ENCODE data around the gene GNPDA1. TPM values are rescaled to one million over a fixed set of nuclear protein-coding genes. Genes with fewer than 3 reads are reported as not detected.

The GNPDA1 gene
- total RNA-seq, 1 donor from 2014 or later, result 15.0 TPM

DNA sequence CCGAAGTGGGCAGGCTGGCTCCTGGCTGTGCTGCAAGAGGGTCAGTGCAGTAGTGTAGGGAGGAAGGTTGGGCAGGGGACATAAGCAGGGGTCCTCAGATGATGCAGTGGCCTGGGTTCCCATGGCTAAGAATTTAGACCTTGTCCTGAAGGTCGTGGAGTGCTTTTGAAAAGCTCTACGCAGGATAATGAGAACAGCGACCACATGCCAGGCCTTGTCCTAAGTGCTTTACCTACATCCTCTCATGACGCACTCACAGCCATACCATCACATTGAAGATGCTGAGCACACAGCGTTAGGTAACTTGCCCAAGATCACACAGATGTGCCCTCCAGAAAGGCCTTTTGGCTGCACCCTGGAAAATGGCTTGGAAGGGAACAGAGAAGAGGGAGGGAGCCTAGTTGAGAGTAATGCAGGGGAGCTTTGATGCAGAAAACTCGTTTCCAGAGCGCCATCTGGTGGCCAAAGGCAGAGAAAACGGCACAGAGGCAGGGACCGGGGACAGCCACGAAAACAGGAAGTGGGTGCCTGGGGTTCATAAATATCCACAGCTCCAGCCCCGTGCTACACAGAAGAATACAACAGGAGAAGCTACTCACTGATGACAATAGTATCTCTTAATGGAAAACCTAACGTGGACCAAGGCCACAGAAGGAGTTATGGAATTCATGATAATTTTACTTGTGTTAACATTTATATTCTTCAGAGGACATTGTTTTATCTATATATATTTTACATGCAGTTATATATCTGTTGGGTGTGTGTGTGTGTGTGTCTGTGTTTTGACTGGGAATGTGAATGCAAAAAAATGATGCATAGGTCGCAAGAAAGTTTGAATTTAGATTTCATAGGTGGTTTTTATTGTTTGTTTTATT is 52.1 kb downstream of the GNPDA1 start:
- ChIA-PET POLR2A (interaction anchor here (0.6 to 2.6 kb wide), 7 partner anchors 9 to 342 kb away, joined by 3 to 18 read pairs (median 4); partner anchors contain the start of genes DELE1, DIAPH1 and RNF14), CTCF (interaction anchor here (0.6 to 6.9 kb wide), 37 partner anchors 9 to 397 kb away, joined by 3 to 133 read pairs (median 5); partner anchors contain the start of genes DELE1, FCHSD1, GNPDA1 and RNF14)
- Mint-ChIP-seq H3K4me1 (peaks cover 18% of the 10 kb centered on the region), H3K27me3 (peaks cover 3% of the 10 kb centered on the region), H3K36me3 (ENCODE audit: low read depth) (peaks cover 2% of the 10 kb centered on the region), H3K4me3 (peak overlapping the region; percentile 9), H3K27ac (peak overlapping the region; percentile 75), H3K9me3 (no peaks in the 10 kb centered on the region)
- peak; percentile 77 for DNase-seq
- intact Hi-C loops (cut with micrococcal nuclease), result loop anchor here (1.0 to 2.0 kb wide), 9 partner anchors 9 to 368 kb away; partner anchors contain the start of genes DELE1 and RNF14
- TF ChIP-seq, protein P1, sequence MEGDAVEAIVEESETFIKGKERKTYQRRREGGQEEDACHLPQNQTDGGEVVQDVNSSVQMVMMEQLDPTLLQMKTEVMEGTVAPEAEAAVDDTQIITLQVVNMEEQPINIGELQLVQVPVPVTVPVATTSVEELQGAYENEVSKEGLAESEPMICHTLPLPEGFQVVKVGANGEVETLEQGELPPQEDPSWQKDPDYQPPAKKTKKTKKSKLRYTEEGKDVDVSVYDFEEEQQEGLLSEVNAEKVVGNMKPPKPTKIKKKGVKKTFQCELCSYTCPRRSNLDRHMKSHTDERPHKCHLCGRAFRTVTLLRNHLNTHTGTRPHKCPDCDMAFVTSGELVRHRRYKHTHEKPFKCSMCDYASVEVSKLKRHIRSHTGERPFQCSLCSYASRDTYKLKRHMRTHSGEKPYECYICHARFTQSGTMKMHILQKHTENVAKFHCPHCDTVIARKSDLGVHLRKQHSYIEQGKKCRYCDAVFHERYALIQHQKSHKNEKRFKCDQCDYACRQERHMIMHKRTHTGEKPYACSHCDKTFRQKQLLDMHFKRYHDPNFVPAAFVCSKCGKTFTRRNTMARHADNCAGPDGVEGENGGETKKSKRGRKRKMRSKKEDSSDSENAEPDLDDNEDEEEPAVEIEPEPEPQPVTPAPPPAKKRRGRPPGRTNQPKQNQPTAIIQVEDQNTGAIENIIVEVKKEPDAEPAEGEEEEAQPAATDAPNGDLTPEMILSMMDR (IDR thresholded peaks at IDR 0.05), result no peak
- ATAC-seq (ENCODE audit: low read depth), result peak; percentile 99

DNA sequence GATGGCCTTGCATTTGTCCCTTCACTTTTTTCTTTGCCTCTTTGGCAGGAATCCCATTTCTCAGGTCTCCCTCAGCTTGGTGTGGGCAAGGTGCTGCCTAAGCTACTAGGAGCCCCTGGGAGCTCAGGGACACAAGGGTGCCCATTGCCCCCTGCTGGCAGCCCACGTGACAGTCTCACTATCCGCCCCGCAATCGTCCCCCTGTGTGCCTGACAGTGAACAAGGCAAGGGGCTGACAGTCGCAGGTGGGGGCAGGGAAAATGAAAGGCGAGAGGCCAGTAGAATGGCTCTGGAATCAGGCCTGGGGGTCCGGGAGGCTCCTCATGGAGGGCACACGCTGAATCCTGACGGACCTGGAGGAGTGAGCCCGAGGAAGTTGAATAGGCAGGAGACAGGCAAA is 52.8 kb downstream of the GNPDA1 start:
- TF ChIP-seq, protein P1 (IDR thresholded peaks at IDR 0.05), result no peak
- intact Hi-C loops (cut with micrococcal nuclease), result loop anchor here (1.0 to 2.0 kb wide), 9 partner anchors 9 to 368 kb away; partner anchors contain the start of genes DELE1 and RNF14
- ChIA-PET CTCF (interaction anchor here (0.8 to 6.9 kb wide), 29 partner anchors 10 to 368 kb away, joined by 3 to 133 read pairs (median 8); partner anchors contain the start of genes DELE1, FCHSD1, GNPDA1 and RNF14), POLR2A (interaction anchor here (1.0 to 2.6 kb wide), 3 partner anchors 10 to 268 kb away, joined by 6 to 18 read pairs (median 11); partner anchors contain the start of genes DELE1 and RNF14)
- H3K9me3 Mint-ChIP-seq, result no peaks in the 10 kb centered on the region
- no peak for DNase-seq
- peaks cover 3% of the 10 kb centered on the region for H3K27me3 Mint-ChIP-seq
- no peak overlapping the region for H3K27ac Mint-ChIP-seq
- peaks cover 18% of the 10 kb centered on the region for H3K4me1 Mint-ChIP-seq
- H3K36me3 Mint-ChIP-seq (ENCODE audit: low read depth), result peaks cover 2% of the 10 kb centered on the region
- ATAC-seq (ENCODE audit: low read depth), result no peak
- H3K4me3 Mint-ChIP-seq, result no peak overlapping the region

DNA sequence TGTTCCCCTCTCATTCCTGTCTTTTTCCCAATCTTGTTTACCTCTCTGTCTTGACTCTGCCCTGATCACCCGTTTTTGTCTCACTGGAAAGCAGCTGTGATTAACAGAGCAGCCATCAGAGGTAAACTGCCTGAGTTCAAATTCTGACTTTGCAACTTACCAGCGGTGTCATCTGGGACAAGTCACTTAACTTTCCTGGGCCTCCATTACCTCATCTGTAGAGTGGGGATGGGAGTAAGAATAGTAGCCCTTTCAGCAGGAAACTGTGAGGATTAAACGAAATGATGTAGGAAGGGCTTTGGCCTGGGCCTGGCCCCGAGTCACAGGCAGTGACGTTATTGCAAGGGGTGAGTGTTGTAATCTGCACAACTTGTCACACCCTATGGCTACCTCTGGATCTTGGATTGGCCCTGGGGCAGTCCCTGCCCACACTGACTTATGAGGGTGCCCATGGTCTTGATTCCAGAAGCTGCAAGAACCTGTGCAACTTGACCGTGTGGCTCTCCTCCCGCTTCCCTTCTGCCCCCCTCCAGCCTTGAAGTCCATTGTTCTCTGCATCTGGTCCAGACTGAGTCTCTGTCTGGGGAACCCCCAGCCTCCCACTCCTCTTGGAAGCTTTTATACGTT is 54.2 kb downstream of the GNPDA1 start:
- TF ChIP-seq, protein P1 (IDR thresholded peaks at IDR 0.05), result no peak
- peak overlapping the region; percentile 20 for H3K27ac Mint-ChIP-seq
- peaks cover 2% of the 10 kb centered on the region for H3K36me3 Mint-ChIP-seq (ENCODE audit: low read depth)
- ChIA-PET CTCF (interaction anchor here (0.8 to 6.9 kb wide), 4 partner anchors 79 to 294 kb away, joined by 3 to 133 read pairs (median 18); no protein-coding TSS in a partner anchor), POLR2A (interaction anchor here (1.4 kb wide), 1 partner anchor 35 kb away, joined by 7 read pairs; the partner anchor contains the start of gene DELE1)
- intact Hi-C loops (cut with micrococcal nuclease), result no loop called here
- peaks cover 3% of the 10 kb centered on the region for H3K27me3 Mint-ChIP-seq
- no peak overlapping the region for H3K4me3 Mint-ChIP-seq
- H3K9me3 Mint-ChIP-seq, result no peaks in the 10 kb centered on the region
- DNase-seq (no peak), ATAC-seq (ENCODE audit: low read depth) (no peak)
- H3K4me1 Mint-ChIP-seq, result peaks cover 18% of the 10 kb centered on the region

DNA sequence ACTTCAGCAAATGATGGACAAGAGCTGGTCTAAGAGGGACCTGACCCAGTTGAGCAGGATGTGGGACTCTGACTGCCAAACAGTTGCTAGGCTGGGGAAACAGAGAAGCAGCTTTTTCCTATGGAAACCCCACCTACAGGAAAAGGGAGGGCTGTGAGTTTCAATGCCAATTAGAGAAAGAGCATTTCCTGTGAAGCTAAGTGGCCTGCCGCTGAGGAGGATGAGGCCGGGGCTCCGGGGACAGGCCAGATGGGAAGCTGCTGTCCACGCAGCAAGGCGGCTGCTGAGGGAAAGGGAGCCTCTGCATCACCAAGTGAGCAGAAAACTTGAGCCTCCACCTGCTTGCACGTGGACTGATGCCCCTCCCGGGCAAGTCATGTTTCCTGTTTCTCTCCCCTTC is 54.7 kb downstream of the GNPDA1 start, which contains the start of gene PCDH12:
TSS of gene PCDH12 (minus strand) at position 90 of the 400 bp plus-strand sequence. CDS start 351 bp downstream, outside the sequence.
- CTCF ChIA-PET, result interaction anchor here (0.8 to 6.9 kb wide), 3 partner anchors 79 to 293 kb away, joined by 3 to 133 read pairs (median 3); no protein-coding TSS in a partner anchor
- Mint-ChIP-seq H3K4me1 (peaks cover 18% of the 10 kb centered on the region), H3K27me3 (peaks cover 3% of the 10 kb centered on the region), H3K27ac (peak within 1 kb of the TSS; percentile 20), H3K4me3 (no peak within 1 kb of the TSS), H3K9me3 (no peaks in the 10 kb centered on the region), H3K36me3 (ENCODE audit: low read depth) (peaks cover 2% of the 10 kb centered on the region)
- no peak for DNase-seq
- TF ChIP-seq, protein P1 (IDR thresholded peaks at IDR 0.05), result no peak
- no peak for ATAC-seq (ENCODE audit: low read depth)
- POLR2A ChIA-PET, result interaction anchor here (1.4 kb wide), 1 partner anchor 35 kb away, joined by 7 read pairs; the partner anchor contains the start of gene DELE1
- intact Hi-C loops (cut with micrococcal nuclease), result no loop called here
